K562 (cell line): ENCODE data around the gene BRAT1. TPM values are rescaled to one million over a fixed set of nuclear protein-coding genes. Genes with fewer than 3 reads are reported as not detected.

Experiments
- ATAC-seq: fragments of 200-7000 bp; cut with Tn5 transposase; 3 replicates; pipeline ENCODE4 v1.9.1; 2020; ENCODE audit warnings: moderate library complexity
- BruUV-seq: library from RNA; stranded (reverse); fragments of 400-500 nt; replicated peaks from 2 replicates; lab custom pipeline; 2021; lab: Mats Ljungman, UMichigan
- CTCF ChIA-PET: fragments of 300-600 bp; formaldehyde crosslinking; extraction: SDS; loops from one replicate; lab custom pipeline; 2021; ENCODE audit warnings: low intra/inter-chr PET ratio; lab: Yijun Ruan, JAX
- POLR2A ChIA-PET: fragments of 300-600, 350-650 bp; sonication (Branson Sonifier 250); formaldehyde crosslinking; extraction: SDS; loops from one replicate; lab custom pipeline; 2021; ENCODE audit warnings: antibody characterized with exemption, inconsistent platforms; lab: Yijun Ruan, JAX
- DNase-seq, 4 experiments: peaks; one replicate each; pipeline versions ENCODE4 v3.0.0 to v3.0.0-alpha.2; 2011 to 2018; ENCODE audit warnings: low spot score in 3 of 4, mixed read lengths in 3 of 4; ENCODE audit errors: extremely low read depth in 1 of 4
- FAIRE-seq: peaks from 2 replicates; lab custom pipeline; 2011; peaks lifted over from hg19 to GRCh38; lab: Jason Lieb, UNC
- H2AFZ ChIP-seq: 2 replicates; pipeline ENCODE4 v1.6.0; 2011; ENCODE audit warnings: low read depth, low read length, control low read depth, inconsistent platforms
- H3K27ac ChIP-seq: fragments of 200-600 bp; 3 replicates; pipeline ENCODE4 v1.8.0; 2011; ENCODE audit warnings: low read depth, mild to moderate bottlenecking, control low read depth, inconsistent platforms, low read length, moderate library complexity, mixed read lengths; ENCODE audit errors: extremely low read depth
- H3K27me3 ChIP-seq, 2 experiments: fragments of 300-600 bp in 1 of 2; 2 replicates in 1 of 2; 3 replicates in 1 of 2; pipeline versions ENCODE4 v1.6.0 to v1.8.0; 2011; ENCODE audit warnings: inconsistent platforms in 2 of 2, low read length in 2 of 2, mild to moderate bottlenecking in 1 of 2, mixed read lengths in 1 of 2, moderate library complexity in 1 of 2; ENCODE audit not compliant: control insufficient read depth in 2 of 2, insufficient read depth in 2 of 2
- H3K36me3 ChIP-seq: fragments of 300-600 bp; 3 replicates; pipeline ENCODE4 v1.8.0; 2011; ENCODE audit warnings: mild to moderate bottlenecking, low read length, inconsistent platforms; ENCODE audit not compliant: control insufficient read depth, insufficient read depth
- H3K4me1 ChIP-seq, 2 experiments: fragments of 200-600 bp in 1 of 2; replicated peaks in 1 of 2; 2 replicates in 1 of 2; 3 replicates in 1 of 2; pipeline versions ENCODE4 v1.5.1 to v1.8.0; 2011; ENCODE audit warnings: inconsistent platforms in 2 of 2, low read length in 2 of 2, mild to moderate bottlenecking in 1 of 2, mixed read lengths in 1 of 2, moderate library complexity in 1 of 2; ENCODE audit not compliant: control insufficient read depth in 2 of 2, insufficient read depth in 2 of 2
- H3K4me2 ChIP-seq: 2 replicates; pipeline ENCODE4 v1.6.1; 2011; ENCODE audit warnings: low read length, control low read depth, inconsistent platforms, mixed read lengths; ENCODE audit not compliant: insufficient read depth
- H3K4me3 ChIP-seq: fragments of 200-600 bp; sonication (generic), shearing (Covaris generic); 2 replicates; pipeline ENCODE4 v1.5.1; 2016; ENCODE audit warnings: control low read depth, inconsistent platforms
- H3K79me2 ChIP-seq: fragments of 200-600 bp; 3 replicates; pipeline ENCODE4 v1.8.0; 2011; ENCODE audit warnings: low read length, inconsistent platforms; ENCODE audit not compliant: control insufficient read depth, insufficient read depth
- H3K9ac ChIP-seq, 2 experiments: 2 replicates each; pipeline versions ENCODE4 v1.6.0 to v1.6.1; 2011; ENCODE audit warnings: low read depth in 2 of 2, low read length in 2 of 2, control low read depth in 1 of 2, inconsistent platforms in 1 of 2, mild to moderate bottlenecking in 1 of 2, mixed read lengths in 1 of 2; ENCODE audit not compliant: insufficient read depth in 1 of 2
- H3K9me1 ChIP-seq: one replicate; pipeline ENCODE4 v1.6.0; 2011; ENCODE audit warnings: inconsistent platforms, mild to moderate bottlenecking, low read length, moderate library complexity; ENCODE audit not compliant: control insufficient read depth, insufficient read depth
- H3K9me3 ChIP-seq: replicated peaks from 2 replicates; pipeline ENCODE4 v1.5.1; 2011; ENCODE audit warnings: low read depth, low read length, inconsistent platforms; ENCODE audit not compliant: control insufficient read depth, insufficient read depth
- H4K20me1 ChIP-seq: replicated peaks from 2 replicates; pipeline ENCODE4 v1.6.1; 2011; ENCODE audit warnings: low read length, inconsistent platforms, mixed read lengths; ENCODE audit not compliant: control insufficient read depth, insufficient read depth
- CXXC5 ChIP-seq: fragments of 250-450 bp; sonication (Bioruptor Pico); IDR thresholded peaks from 2 replicates; pipeline ENCODE4 v1.8.0; 2022; ENCODE audit warnings: inconsistent platforms, mild to moderate bottlenecking, moderate library complexity
- IFI16 ChIP-seq: fragments of 250-450 bp; sonication (Bioruptor Pico); IDR thresholded peaks from 2 replicates; pipeline ENCODE4 v2.1.2; 2022; ENCODE audit warnings: mild to moderate bottlenecking, inconsistent platforms
- KAT7 ChIP-seq: sonication (generic); formaldehyde crosslinking; IDR thresholded peaks from 2 replicates; pipeline ENCODE4 v1.8.0; 2022; ENCODE audit warnings: missing genetic modification reagents, mild to moderate bottlenecking, borderline replicate concordance
- RFX5 ChIP-seq: IDR thresholded peaks from 2 replicates; pipeline ENCODE4 v1.6.1; 2011; ENCODE audit warnings: low read depth, mild to moderate bottlenecking, improper control_type of control experiment, low read length
- ZNF184 ChIP-seq: sonication (generic); formaldehyde crosslinking; IDR thresholded peaks from 2 replicates; pipeline ENCODE4 v1.5.0; 2020; ENCODE audit warnings: missing genetic modification reagents
- ZNF217 ChIP-seq: sonication (generic); formaldehyde crosslinking; IDR thresholded peaks from 2 replicates; pipeline ENCODE4 v1.8.0; 2022; ENCODE audit warnings: mild to moderate bottlenecking, missing genetic modification reagents
- WGBS: fragments of 100-300 bp; shearing (Covaris generic); methylation state at CpG from one replicate; pipeline ENCODE4 v1.1.6; 2016; ENCODE audit warnings: low coverage, mixed read lengths; ENCODE audit not compliant: insufficient coverage; ENCODE audit errors: missing lambda C conversion rate; 5-methylcytosine and 5-hydroxymethylcytosine counted together
- in situ Hi-C: fragments of 300-500 bp; cut with MboI; formaldehyde crosslinking; loops from 4 replicates; pipeline ENCODE4 v1.15.0; 2018; ENCODE audit warnings: inconsistent platforms, mixed read lengths
- intact Hi-C: fragments of 100-400 bp; cut with micrococcal nuclease; formaldehyde crosslinking; loops from 2 replicates; pipeline ENCODE4 v1.14.2; 2022
- polyA plus RNA-seq, 8 experiments: library from polyadenylated mRNA; depleted of rRNA in 4 of 8; stranded (reverse) in 5 of 8; unstranded in 3 of 8; fragments of >200 nt; fragmentation: Nextera tagmentation in 2 of 8; fragmentation: Illumina TruSeq in 1 of 8; extraction: Ambion mirVana in 2 of 8; extraction: Trizol in 1 of 8; gene quantifications; 2 replicates each; pipeline versions ENCODE4 v1.2.1 to v1.2.3, GENCODE V29; 2011 to 2014; ENCODE audit warnings: inconsistent platforms in 1 of 8, missing spikeins in 1 of 8
- total RNA-seq, 7 experiments: library from RNA; depleted of rRNA in 6 of 7; stranded (reverse); fragments of >200 nt in 6 of 7; fragmentation: Illumina TruSeq in 2 of 7; extraction: Trizol in 2 of 7; gene quantifications; 2 replicates each; pipeline versions ENCODE4 v1.2.1 to v1.2.3, GENCODE V29; 2011 to 2021; ENCODE audit warnings: low replicate concordance in 1 of 7
- TF ChIP-seq, protein P1 (sequence below), 2 experiments: IDR thresholded peaks in 1 of 2; conservative IDR thresholded peaks in 1 of 2; 2 replicates each; pipeline ENCODE4 v1.6.1; 2016; ENCODE audit warnings: low read depth in 2 of 2, mild to moderate bottlenecking in 1 of 2, missing compliant biosample characterization in 1 of 2, missing genetic modification characterization in 1 of 2, moderate library complexity in 1 of 2

The BRAT1 gene
- total and polyA plus RNA-seq, 9 of the 15 experiments (the other 6 are each of a cell fraction or from before 2014, with no cell fraction given), result 0.13 to 49.6 (median 10.5) TPM

DNA sequence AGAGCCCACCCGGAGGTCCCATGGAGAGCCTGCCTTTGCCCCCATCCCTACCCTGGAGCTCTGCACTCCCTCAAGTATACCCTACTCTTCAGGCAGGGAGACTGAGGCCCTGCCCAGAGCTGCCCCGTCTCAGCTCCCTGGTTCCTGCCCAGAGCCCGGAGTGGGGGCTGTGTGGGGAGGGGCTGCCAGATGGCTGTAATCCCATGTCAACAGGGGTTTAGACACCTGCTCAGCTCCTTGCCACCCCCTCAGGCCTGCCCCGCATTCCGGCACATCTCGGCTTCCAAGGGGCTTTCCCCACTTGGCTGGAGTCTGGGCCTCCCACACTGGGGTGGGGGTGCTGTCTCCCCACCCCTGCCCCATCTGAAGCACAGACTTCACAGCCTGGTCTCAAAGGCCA, 56.6 kb downstream of the BRAT1 start:
- Histone ChIP-seq H3K4me1 (peaks cover 0 to 50% of the 10 kb centered on the region in 2 experiments; a peak in 2 of 5 replicates), H3K9ac (no peak overlapping the region), H3K79me2 (no peaks in the 10 kb centered on the region), H3K27ac (no peak overlapping the region), H3K4me3 (no peak overlapping the region), H3K36me3 (no peaks in the 10 kb centered on the region), H3K27me3 (peaks cover 6 to 41% of the 10 kb centered on the region in 2 experiments; a peak in 3 of 5 replicates), H3K9me1 (no peaks in the 10 kb centered on the region), H3K9me3 (no peaks in the 10 kb centered on the region), H4K20me1 (no peaks in the 10 kb centered on the region), H2AFZ (no peak overlapping the region), H3K4me2 (no peak overlapping the region)
- ChIA-PET POLR2A (interaction anchor here (0.5 to 1.6 kb wide), 6 partner anchors 10 to 284 kb away, joined by 3 to 8 read pairs (median 3); no protein-coding TSS in a partner anchor), CTCF (no interaction called here)
- 14% methylated on average over 6 of the region's 6 CpGs for WGBS
- FAIRE-seq (no peak), DNase-seq (no peak), ATAC-seq (no peak)
- intact Hi-C loops (no loop called here), in situ Hi-C loops (no loop called here)
- no TSS peak for BruUV-seq
- TF ChIP-seq ZNF217 (CRISPR knock-in tag) (no peak), ZNF184 (no peak), KAT7 (no peak), IFI16 (CRISPR knock-in tag) (no peak), RFX5 (no peak), CXXC5 (no peak)
- TF ChIP-seq, protein P1, sequence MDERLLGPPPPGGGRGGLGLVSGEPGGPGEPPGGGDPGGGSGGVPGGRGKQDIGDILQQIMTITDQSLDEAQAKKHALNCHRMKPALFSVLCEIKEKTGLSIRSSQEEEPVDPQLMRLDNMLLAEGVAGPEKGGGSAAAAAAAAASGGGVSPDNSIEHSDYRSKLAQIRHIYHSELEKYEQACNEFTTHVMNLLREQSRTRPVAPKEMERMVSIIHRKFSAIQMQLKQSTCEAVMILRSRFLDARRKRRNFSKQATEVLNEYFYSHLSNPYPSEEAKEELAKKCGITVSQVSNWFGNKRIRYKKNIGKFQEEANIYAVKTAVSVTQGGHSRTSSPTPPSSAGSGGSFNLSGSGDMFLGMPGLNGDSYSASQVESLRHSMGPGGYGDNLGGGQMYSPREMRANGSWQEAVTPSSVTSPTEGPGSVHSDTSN (CRISPR knock-in tag; IDR thresholded peaks at IDR 0.05; ENCODE audit: low read depth), result no peak
- TF ChIP-seq, protein P1 (tag; conservative IDR thresholded peaks at IDR 0.05; ENCODE audit: low read depth), result no peak
- TF ChIP-seq, all 486 proteins: peak for 0
